ENCODE measurements around the gene FBXL15. TPM values are rescaled to one million over a fixed set of nuclear protein-coding genes. Genes with fewer than 3 reads are reported as not detected.

Gene FBXL15
- total and polyA plus RNA-seq, 2 of the 13 experiments (the other 11 are each of a cell fraction or from before 2014, with no cell fraction given) = 4.3 to 8.3 TPM

DNA sequence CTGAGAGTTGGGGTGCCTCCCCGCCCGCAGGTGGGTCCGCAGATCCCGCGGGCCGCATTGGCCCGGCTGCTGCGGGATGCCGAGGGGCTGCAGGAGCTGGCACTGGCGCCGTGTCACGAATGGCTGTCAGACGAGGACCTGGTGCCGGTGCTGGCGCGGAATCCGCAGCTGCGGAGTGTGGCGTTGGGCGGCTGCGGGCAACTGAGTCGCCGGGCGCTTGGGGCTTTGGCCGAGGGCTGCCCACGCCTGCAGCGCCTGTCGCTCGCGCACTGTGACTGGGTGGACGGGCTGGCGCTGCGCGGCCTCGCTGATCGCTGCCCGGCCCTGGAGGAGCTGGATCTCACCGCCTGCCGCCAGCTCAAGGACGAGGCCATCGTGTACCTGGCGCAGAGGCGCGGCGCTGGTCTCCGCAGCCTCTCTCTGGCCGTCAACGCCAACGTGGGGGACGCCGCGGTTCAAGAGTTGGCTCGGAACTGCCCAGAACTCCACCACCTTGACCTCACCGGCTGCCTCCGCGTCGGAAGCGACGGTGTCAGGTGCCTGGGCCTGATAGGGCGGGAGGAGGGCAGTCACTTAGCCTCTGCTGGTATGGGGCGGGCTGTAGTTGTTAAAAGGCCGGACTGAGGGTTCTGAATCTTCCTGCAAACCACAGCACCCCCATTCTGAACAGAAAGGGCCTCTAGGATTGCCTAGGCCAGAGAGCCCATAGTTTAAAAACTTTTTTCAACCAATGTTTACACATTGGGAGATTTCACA is 1.3 kb downstream of the FBXL15 start (continued):
- TF ChIP-seq RXRA (CRISPR knock-in tag; IDR thresholded peaks at IDR 0.05) (no peak), HNRNPUL1 (IDR thresholded peaks at IDR 0.05; ENCODE audit: low read depth, low read length) (no peak), ZNF639 (CRISPR knock-in tag; conservative IDR thresholded peaks at IDR 0.05) (no peak), MAZ (IDR thresholded peaks at IDR 0.05; ENCODE audit: borderline replicate concordance, low read depth, low read length) (no peak), MAZ (CRISPR knock-in tag; IDR thresholded peaks at IDR 0.05; ENCODE audit: low read depth) (no peak), ZNF564 (CRISPR knock-in tag; IDR thresholded peaks at IDR 0.05) (no peak), TCF7 (IDR thresholded peaks at IDR 0.05; ENCODE audit: low read depth) (no peak), ZFP36L2 (CRISPR knock-in tag; IDR thresholded peaks at IDR 0.05) (no peak), ZNF530 (CRISPR knock-in tag; IDR thresholded peaks at IDR 0.05; ENCODE audit: low read depth) (no peak), MBD4 (IDR thresholded peaks at IDR 0.05; ENCODE audit: borderline replicate concordance, low read length) (no peak), ZNF740 (CRISPR knock-in tag; IDR thresholded peaks at IDR 0.05) (no peak), ZNF678 (CRISPR knock-in tag; IDR thresholded peaks at IDR 0.05) (no peak), MAF1 (CRISPR knock-in tag; IDR thresholded peaks at IDR 0.05; ENCODE audit: borderline replicate concordance) (no peak), KMT2B (CRISPR knock-in tag; IDR thresholded peaks at IDR 0.05) (no peak), ZFP1 (CRISPR knock-in tag; IDR thresholded peaks at IDR 0.05) (no peak), PREB (CRISPR knock-in tag; IDR thresholded peaks at IDR 0.05) (no peak), ZSCAN25 (CRISPR knock-in tag; IDR thresholded peaks at IDR 0.05) (no peak), ZNF574 (CRISPR knock-in tag; IDR thresholded peaks at IDR 0.05) (no peak), CENPX (CRISPR knock-in tag; IDR thresholded peaks at IDR 0.05) (no peak), ZFP36 (IDR thresholded peaks at IDR 0.05; ENCODE audit: borderline replicate concordance, low read depth, low read length, partially characterized antibody) (no peak), RFXAP (CRISPR knock-in tag; IDR thresholded peaks at IDR 0.05; ENCODE audit: borderline replicate concordance) (no peak), RBM22 (optimal IDR thresholded peaks at IDR 0.05; ENCODE audit: low read length) (no peak), NR2F2 (IDR thresholded peaks at IDR 0.05; ENCODE audit: borderline replicate concordance, low read depth) (no peak; the same call in 1 of the 2 replicates)
- TF ChIP-seq, protein P1, sequence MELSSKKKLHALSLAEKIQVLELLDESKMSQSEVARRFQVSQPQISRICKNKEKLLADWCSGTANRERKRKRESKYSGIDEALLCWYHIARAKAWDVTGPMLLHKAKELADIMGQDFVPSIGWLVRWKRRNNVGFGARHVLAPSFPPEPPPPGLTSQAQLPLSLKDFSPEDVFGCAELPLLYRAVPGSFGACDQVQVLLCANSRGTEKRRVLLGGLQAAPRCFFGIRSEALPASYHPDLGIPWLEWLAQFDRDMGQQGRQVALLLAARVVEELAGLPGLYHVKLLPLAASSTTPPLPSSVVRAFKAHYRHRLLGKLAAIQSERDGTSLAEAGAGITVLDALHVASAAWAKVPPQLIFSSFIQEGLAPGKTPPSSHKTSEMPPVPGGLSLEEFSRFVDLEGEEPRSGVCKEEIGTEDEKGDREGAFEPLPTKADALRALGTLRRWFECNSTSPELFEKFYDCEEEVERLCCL (CRISPR knock-in tag; IDR thresholded peaks at IDR 0.05; ENCODE audit: borderline replicate concordance) = no peak

Data from HepG2 (cell line).